ENCODE measurements around the gene ANKRD28.
"Not testable (repeated sequence)": the region's sequence is repeated elsewhere in the genome, so short reads cannot be mapped to it uniquely, and the experiment has no call there.

The ANKRD28 gene

GRCh38 chr3:15815696-15816095 is 17.9 kb upstream of the ANKRD28 start:
- H3K4me3 ChIP-seq (ENCODE audit: low read length), result no peak overlapping the region
- peaks cover 40% of the 10 kb centered on the region for H3K4me1 ChIP-seq (ENCODE audit: low read length)
- H3K36me3 ChIP-seq (replicated peaks; ENCODE audit: insufficient read depth, low read length), result no peaks in the 10 kb centered on the region
- H3K27me3 ChIP-seq (replicated peaks; ENCODE audit: insufficient read depth, low read length), result no peaks in the 10 kb centered on the region
- H2AFZ ChIP-seq (ENCODE audit: low read length), result no peak overlapping the region
- no peak for DNase-seq
- no peak for TF ChIP-seq EZH2phosphoT487 (IDR thresholded peaks at IDR 0.05; ENCODE audit: low read length)
- TF ChIP-seq CTCF (IDR thresholded peaks at IDR 0.05; ENCODE audit: low read length), result peak; percentile 31; the same call in 1 of the 2 replicates
- TF ChIP-seq EZH2 (optimal IDR thresholded peaks at IDR 0.05; ENCODE audit: low read depth, low read length), result no peak
- no peak overlapping the region for H3K27ac ChIP-seq (ENCODE audit: low read length)
- H3K9ac ChIP-seq (ENCODE audit: low read length), result no peak overlapping the region
- H3F3A ChIP-seq (ENCODE audit: insufficient read depth, low read length), result peaks cover 21% of the 10 kb centered on the region; the same call in 1 of the 2 replicates
- H3K79me2 ChIP-seq (ENCODE audit: low read length), result peaks cover 91% of the 10 kb centered on the region
- H3K9me2 ChIP-seq (replicated peaks; ENCODE audit: insufficient read depth, low read length), result no peaks in the 10 kb centered on the region
- no peak overlapping the region for H3K4me2 ChIP-seq (ENCODE audit: low read depth, low read length)
- H4K20me1 ChIP-seq (ENCODE audit: insufficient read depth, low read length), result no peaks in the 10 kb centered on the region
- H3K9me3 ChIP-seq (replicated peaks; ENCODE audit: insufficient read depth, low read length), result no peaks in the 10 kb centered on the region

GRCh38 chr3:15813079-15813478 is 15.3 kb upstream of the ANKRD28 start:
- not testable (repeated sequence) for DNase-seq; H4K20me1 ChIP-seq (ENCODE audit: insufficient read depth, low read length); H3K27me3 ChIP-seq (replicated peaks; ENCODE audit: insufficient read depth, low read length); H3K9ac ChIP-seq (ENCODE audit: low read length); H3K9me3 ChIP-seq (replicated peaks; ENCODE audit: insufficient read depth, low read length); H3K27ac ChIP-seq (ENCODE audit: low read length); H3K9me2 ChIP-seq (replicated peaks; ENCODE audit: insufficient read depth, low read length); H3K4me3 ChIP-seq (ENCODE audit: low read length); H2AFZ ChIP-seq (ENCODE audit: low read length); H3K36me3 ChIP-seq (replicated peaks; ENCODE audit: insufficient read depth, low read length); H3K4me2 ChIP-seq (ENCODE audit: low read depth, low read length)
- Histone ChIP-seq H3F3A (ENCODE audit: insufficient read depth, low read length) (peaks cover 24% of the 10 kb centered on the region), H3K4me1 (ENCODE audit: low read length) (peaks cover 51% of the 10 kb centered on the region), H3K79me2 (ENCODE audit: low read length) (peaks cover 90% of the 10 kb centered on the region)

- Histone ChIP-seq H3K4me3 (ENCODE audit: low read length) (no peak overlapping the region), H3K9me3 (replicated peaks; ENCODE audit: insufficient read depth, low read length) (no peaks in the 10 kb centered on the region), H3K9me2 (replicated peaks; ENCODE audit: insufficient read depth, low read length) (no peaks in the 10 kb centered on the region), H3K4me2 (ENCODE audit: low read depth, low read length) (no peak overlapping the region), H3K27ac (ENCODE audit: low read length) (no peak overlapping the region), H3K9ac (ENCODE audit: low read length) (no peak overlapping the region), H3F3A (ENCODE audit: insufficient read depth, low read length) (peaks cover 16% of the 10 kb centered on the region), H4K20me1 (ENCODE audit: insufficient read depth, low read length) (no peaks in the 10 kb centered on the region), H3K4me1 (ENCODE audit: low read length) (peaks cover 51% of the 10 kb centered on the region), H3K27me3 (replicated peaks; ENCODE audit: insufficient read depth, low read length) (no peaks in the 10 kb centered on the region), H2AFZ (ENCODE audit: low read length) (no peak overlapping the region), H3K36me3 (replicated peaks; ENCODE audit: insufficient read depth, low read length) (no peaks in the 10 kb centered on the region), H3K79me2 (ENCODE audit: low read length) (peaks cover 90% of the 10 kb centered on the region)
- peak; percentile 48 for DNase-seq
- no peak for TF ChIP-seq EZH2 (optimal IDR thresholded peaks at IDR 0.05; ENCODE audit: low read depth, low read length)
- TF ChIP-seq CTCF (IDR thresholded peaks at IDR 0.05; ENCODE audit: low read length), result peak; percentile 42
These were observed 14.4 kb upstream of the ANKRD28 start for GRCh38 chr3:15812183-15812582.

GRCh38 chr3:15810702-15811101 is 12.9 kb upstream of the ANKRD28 start:
- H3K9ac ChIP-seq (ENCODE audit: low read length), result no peak overlapping the region

More at GRCh38 chr3:15810702-15811101, 12.9 kb upstream of the ANKRD28 start:
- Histone ChIP-seq H4K20me1 (ENCODE audit: insufficient read depth, low read length) (no peaks in the 10 kb centered on the region), H3K27ac (ENCODE audit: low read length) (no peak overlapping the region), H3K9me3 (replicated peaks; ENCODE audit: insufficient read depth, low read length) (no peaks in the 10 kb centered on the region), H3K36me3 (replicated peaks; ENCODE audit: insufficient read depth, low read length) (no peaks in the 10 kb centered on the region), H3F3A (ENCODE audit: insufficient read depth, low read length) (peaks cover 23% of the 10 kb centered on the region), H3K4me2 (ENCODE audit: low read depth, low read length) (no peak overlapping the region), H3K4me3 (ENCODE audit: low read length) (no peak overlapping the region), H3K79me2 (ENCODE audit: low read length) (peaks cover 86% of the 10 kb centered on the region), H3K27me3 (replicated peaks; ENCODE audit: insufficient read depth, low read length) (no peaks in the 10 kb centered on the region), H2AFZ (ENCODE audit: low read length) (no peak overlapping the region), H3K9me2 (replicated peaks; ENCODE audit: insufficient read depth, low read length) (no peaks in the 10 kb centered on the region), H3K4me1 (ENCODE audit: low read length) (peaks cover 53% of the 10 kb centered on the region)
- DNase-seq, result no peak
- TF ChIP-seq EZH2phosphoT487 (IDR thresholded peaks at IDR 0.05; ENCODE audit: low read length), result no peak
- no peak for TF ChIP-seq EZH2 (optimal IDR thresholded peaks at IDR 0.05; ENCODE audit: low read depth, low read length)
- no peak for TF ChIP-seq CTCF (IDR thresholded peaks at IDR 0.05; ENCODE audit: low read length)
